ENCODE data around the gene ZNF444.

DNA sequence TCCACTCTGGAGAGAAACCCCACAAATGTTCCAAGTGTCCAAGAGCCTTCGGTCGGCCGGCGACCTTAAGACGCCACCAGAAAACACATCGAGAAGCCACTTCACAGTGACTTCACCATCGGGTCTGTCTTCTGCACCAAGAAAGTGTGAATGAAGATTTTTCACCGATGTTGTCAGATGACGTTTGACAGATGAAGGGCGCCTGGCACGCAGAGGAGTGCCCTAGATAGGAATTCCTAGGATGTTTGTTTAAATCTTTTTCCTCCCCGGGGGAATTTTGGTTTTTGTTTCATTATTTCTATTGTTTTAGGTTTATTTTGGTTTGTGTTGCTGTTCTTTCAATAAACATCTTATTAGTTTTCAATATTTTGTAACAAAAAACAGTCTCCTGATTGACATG is 68.0 kb downstream of the ZNF444 start:
- TF ChIP-seq, protein P1, sequence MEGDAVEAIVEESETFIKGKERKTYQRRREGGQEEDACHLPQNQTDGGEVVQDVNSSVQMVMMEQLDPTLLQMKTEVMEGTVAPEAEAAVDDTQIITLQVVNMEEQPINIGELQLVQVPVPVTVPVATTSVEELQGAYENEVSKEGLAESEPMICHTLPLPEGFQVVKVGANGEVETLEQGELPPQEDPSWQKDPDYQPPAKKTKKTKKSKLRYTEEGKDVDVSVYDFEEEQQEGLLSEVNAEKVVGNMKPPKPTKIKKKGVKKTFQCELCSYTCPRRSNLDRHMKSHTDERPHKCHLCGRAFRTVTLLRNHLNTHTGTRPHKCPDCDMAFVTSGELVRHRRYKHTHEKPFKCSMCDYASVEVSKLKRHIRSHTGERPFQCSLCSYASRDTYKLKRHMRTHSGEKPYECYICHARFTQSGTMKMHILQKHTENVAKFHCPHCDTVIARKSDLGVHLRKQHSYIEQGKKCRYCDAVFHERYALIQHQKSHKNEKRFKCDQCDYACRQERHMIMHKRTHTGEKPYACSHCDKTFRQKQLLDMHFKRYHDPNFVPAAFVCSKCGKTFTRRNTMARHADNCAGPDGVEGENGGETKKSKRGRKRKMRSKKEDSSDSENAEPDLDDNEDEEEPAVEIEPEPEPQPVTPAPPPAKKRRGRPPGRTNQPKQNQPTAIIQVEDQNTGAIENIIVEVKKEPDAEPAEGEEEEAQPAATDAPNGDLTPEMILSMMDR (IDR thresholded peaks at IDR 0.05; ENCODE audit: low read depth, low read length, missing input control): no peak
- TF ChIP-seq RAD21 (IDR thresholded peaks at IDR 0.05): no peak
